Measurements from ENCODE around the gene ZBTB20.

Gene ZBTB20

DNA sequence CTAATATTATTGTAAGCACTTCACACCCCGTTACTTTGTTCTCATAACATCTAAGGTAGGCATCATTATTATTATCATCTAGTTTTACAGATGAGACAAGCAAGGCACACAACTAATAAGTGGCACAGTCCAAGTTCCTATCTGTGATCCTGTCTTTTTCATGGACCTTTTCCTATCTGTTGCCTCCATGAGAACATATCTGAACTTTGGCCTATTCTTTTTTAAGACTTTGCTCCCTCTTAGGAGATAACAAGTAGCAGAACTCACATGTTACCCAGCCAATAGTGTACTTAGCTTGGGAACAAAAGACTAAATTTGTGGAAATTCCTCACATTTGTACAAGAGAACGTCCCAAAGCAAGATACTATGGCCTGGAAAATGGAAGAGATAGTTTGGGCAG, 680.8 kb downstream of the ZBTB20 start:
- Histone ChIP-seq H3K9ac (ENCODE audit: low read length in 5 of 5) (no peak overlapping the region), H3K9me3 (ENCODE audit: control insufficient read depth in 5 of 5, low read length in 5 of 5) (no peaks in the 10 kb centered on the region), H3K27me3 (ENCODE audit: control insufficient read depth in 5 of 5, insufficient read depth in 4 of 5, low read length in 5 of 5) (no peaks in the 10 kb centered on the region), H3K36me3 (ENCODE audit: control insufficient read depth in 5 of 5, insufficient read depth in 5 of 5, low read length in 5 of 5) (no peaks in the 10 kb centered on the region), H3K4me1 (ENCODE audit: control insufficient read depth in 5 of 5, insufficient read depth in 5 of 5, low read length in 5 of 5) (peaks cover 0 to 5% (median 3%) of the 10 kb centered on the region in 5 donors), H3K27ac (ENCODE audit: low read depth, low read length) (no peak overlapping the region), H3K4me3 (ENCODE audit: low read depth in 1 of 5, low read length in 5 of 5) (no peak overlapping the region)

DNA sequence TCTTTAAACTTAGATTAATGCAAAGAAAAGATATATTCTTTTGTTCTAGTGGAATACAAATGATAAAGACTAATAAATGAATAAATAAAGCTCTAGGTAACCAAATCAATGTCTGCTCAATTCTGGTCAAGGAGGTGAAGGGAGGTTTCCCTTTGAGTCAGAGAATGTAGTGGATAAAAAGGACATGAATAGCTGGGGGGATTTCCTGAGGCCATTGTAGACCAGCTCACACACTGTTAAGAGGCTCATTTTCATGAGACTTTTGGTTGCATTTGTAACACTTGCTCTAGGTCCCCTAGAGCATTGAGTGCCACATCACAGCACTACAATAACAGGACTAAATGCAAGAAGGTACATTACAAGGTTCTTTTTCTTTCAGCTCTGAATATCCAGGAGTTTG, 682.5 kb downstream of the ZBTB20 start:
- Histone ChIP-seq H3K4me1 (ENCODE audit: control insufficient read depth in 5 of 5, insufficient read depth in 5 of 5, low read length in 5 of 5) (peaks cover 0 to 5% (median 3%) of the 10 kb centered on the region in 5 donors), H3K4me3 (ENCODE audit: low read depth in 1 of 5, low read length in 5 of 5) (no peak overlapping the region), H3K27me3 (ENCODE audit: control insufficient read depth in 5 of 5, insufficient read depth in 4 of 5, low read length in 5 of 5) (no peaks in the 10 kb centered on the region), H3K36me3 (ENCODE audit: control insufficient read depth in 5 of 5, insufficient read depth in 5 of 5, low read length in 5 of 5) (no peaks in the 10 kb centered on the region), H3K27ac (ENCODE audit: low read depth, low read length) (no peak overlapping the region), H3K9me3 (ENCODE audit: control insufficient read depth in 5 of 5, low read length in 5 of 5) (no peaks in the 10 kb centered on the region), H3K9ac (ENCODE audit: low read length in 5 of 5) (no peak overlapping the region)

DNA sequence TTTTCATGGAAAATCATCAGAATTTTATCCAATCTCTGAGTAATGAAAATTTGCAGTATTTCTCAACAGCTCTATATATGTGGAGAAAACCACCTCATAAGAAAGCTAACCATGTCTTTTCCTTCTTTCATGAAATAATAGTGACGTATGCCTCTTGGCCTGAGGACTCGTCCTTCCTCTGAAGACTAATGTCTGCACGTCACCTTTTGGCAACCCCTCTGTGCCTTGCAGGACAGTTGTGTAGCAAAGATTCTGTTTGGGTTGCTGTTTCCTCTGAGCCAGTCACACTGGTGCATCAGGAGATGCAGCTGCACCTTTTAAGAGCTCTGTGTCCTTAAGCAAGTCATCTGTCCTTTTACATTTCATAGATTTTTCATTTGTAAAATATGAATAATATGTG, 684.3 kb downstream of the ZBTB20 start:
- H3K9me3 ChIP-seq (ENCODE audit: control insufficient read depth in 5 of 5, low read length in 5 of 5), result no peaks in the 10 kb centered on the region
- no peak overlapping the region for H3K27ac ChIP-seq (ENCODE audit: low read depth, low read length)
- no peak overlapping the region for H3K4me3 ChIP-seq (ENCODE audit: low read depth in 1 of 5, low read length in 5 of 5)
- no peaks in the 10 kb centered on the region for H3K36me3 ChIP-seq (ENCODE audit: control insufficient read depth in 5 of 5, insufficient read depth in 5 of 5, low read length in 5 of 5)
- H3K9ac ChIP-seq (ENCODE audit: low read length in 5 of 5), result no peak overlapping the region
- H3K27me3 ChIP-seq (ENCODE audit: control insufficient read depth in 5 of 5, insufficient read depth in 4 of 5, low read length in 5 of 5), result no peaks in the 10 kb centered on the region
- H3K4me1 ChIP-seq (ENCODE audit: control insufficient read depth in 5 of 5, insufficient read depth in 5 of 5, low read length in 5 of 5), result peaks cover 0 to 8% (median 0%) of the 10 kb centered on the region in 5 donors

DNA sequence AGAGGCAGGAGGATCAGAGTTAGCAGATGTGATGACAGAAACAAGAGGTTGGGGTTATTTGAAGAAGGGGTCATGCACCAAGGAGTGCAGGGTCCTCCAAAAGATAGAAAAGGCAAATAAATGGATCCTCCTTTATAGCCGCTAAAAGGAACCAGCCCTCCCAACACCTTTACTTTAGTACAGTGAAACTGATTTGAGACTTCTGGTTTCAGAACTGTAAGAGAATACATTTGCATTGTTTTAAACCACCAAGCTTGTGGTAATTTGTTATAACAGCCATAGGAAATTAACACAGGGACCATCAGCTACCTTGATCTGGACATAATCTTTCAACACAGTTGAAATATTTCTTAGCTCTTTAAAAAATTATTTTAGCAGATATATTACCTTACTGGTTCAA, 686.6 kb downstream of the ZBTB20 start:
- H3K9me3 ChIP-seq (ENCODE audit: control insufficient read depth in 5 of 5, low read length in 5 of 5), result no peaks in the 10 kb centered on the region
- peaks cover 0 to 10% (median 2%) of the 10 kb centered on the region in 5 donors for H3K4me1 ChIP-seq (ENCODE audit: control insufficient read depth in 5 of 5, insufficient read depth in 5 of 5, low read length in 5 of 5)
- H3K4me3 ChIP-seq (ENCODE audit: low read depth in 1 of 5, low read length in 5 of 5), result no peak overlapping the region
- no peak overlapping the region for H3K9ac ChIP-seq (ENCODE audit: low read length in 5 of 5)
- H3K36me3 ChIP-seq (ENCODE audit: control insufficient read depth in 5 of 5, insufficient read depth in 5 of 5, low read length in 5 of 5), result no peaks in the 10 kb centered on the region
- no peak overlapping the region for H3K27ac ChIP-seq (ENCODE audit: low read depth, low read length)
- no peaks in the 10 kb centered on the region for H3K27me3 ChIP-seq (ENCODE audit: control insufficient read depth in 5 of 5, insufficient read depth in 4 of 5, low read length in 5 of 5)

DNA sequence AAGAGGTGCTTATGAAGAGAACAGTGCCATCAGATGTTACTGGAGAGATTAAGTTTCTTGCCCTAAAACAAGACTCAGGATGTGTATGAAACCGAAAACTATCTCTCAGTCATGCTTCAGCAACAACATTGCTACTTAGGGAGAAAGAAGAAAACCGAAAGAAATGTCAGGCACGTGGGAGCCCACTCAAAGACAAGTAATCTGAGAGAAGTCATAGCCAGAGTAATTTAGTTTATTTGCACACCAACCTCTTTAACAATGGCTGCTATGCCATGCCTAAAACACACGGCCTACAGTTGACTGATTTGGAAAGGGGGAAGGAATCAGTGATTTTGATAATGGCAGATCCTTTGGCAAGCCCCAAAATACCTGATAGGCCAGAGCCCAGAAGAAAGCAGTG, 690.3 kb downstream of the ZBTB20 start:
- Histone ChIP-seq H3K9ac (ENCODE audit: low read length in 5 of 5) (no peak overlapping the region), H3K4me1 (ENCODE audit: control insufficient read depth in 5 of 5, insufficient read depth in 5 of 5, low read length in 5 of 5) (peaks cover 0 to 33% (median 21%) of the 10 kb centered on the region in 5 donors), H3K4me3 (ENCODE audit: low read depth in 1 of 5, low read length in 5 of 5) (no peak overlapping the region), H3K27ac (ENCODE audit: low read depth, low read length) (no peak overlapping the region), H3K27me3 (ENCODE audit: control insufficient read depth in 5 of 5, insufficient read depth in 4 of 5, low read length in 5 of 5) (no peaks in the 10 kb centered on the region), H3K36me3 (ENCODE audit: control insufficient read depth in 5 of 5, insufficient read depth in 5 of 5, low read length in 5 of 5) (no peaks in the 10 kb centered on the region), H3K9me3 (ENCODE audit: control insufficient read depth in 5 of 5, low read length in 5 of 5) (no peaks in the 10 kb centered on the region)

DNA sequence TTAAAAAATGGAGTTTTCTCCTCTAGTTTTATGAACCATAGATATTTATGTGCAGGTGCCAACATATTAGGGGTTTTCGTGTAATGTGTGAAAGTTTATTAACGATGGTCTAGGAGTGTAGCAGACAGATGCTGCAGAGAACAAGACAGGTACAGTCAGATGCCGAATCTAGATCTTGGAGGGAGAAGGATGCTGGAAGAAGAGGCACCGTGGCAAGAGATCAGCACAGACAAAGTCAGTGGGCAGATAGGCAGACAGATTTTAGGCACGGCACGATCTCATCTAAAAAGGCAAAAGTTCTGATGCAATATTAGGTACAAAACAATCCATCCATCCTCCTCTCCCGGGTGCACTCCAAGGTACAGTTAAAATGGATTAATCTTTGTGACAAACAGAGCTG, 691.7 kb downstream of the ZBTB20 start:
- no peak overlapping the region for H3K27ac ChIP-seq (ENCODE audit: low read depth, low read length)
- H3K4me1 ChIP-seq (ENCODE audit: control insufficient read depth in 5 of 5, insufficient read depth in 5 of 5, low read length in 5 of 5), result peaks cover 0 to 40% (median 32%) of the 10 kb centered on the region in 5 donors
- H3K36me3 ChIP-seq (ENCODE audit: control insufficient read depth in 5 of 5, insufficient read depth in 5 of 5, low read length in 5 of 5), result no peaks in the 10 kb centered on the region
- no peaks in the 10 kb centered on the region for H3K9me3 ChIP-seq (ENCODE audit: control insufficient read depth in 5 of 5, low read length in 5 of 5)
- peak overlapping the region in 2 of 5 donors; percentile 22 to 56 for H3K9ac ChIP-seq (ENCODE audit: low read length in 5 of 5)
- H3K27me3 ChIP-seq (ENCODE audit: control insufficient read depth in 5 of 5, insufficient read depth in 4 of 5, low read length in 5 of 5), result no peaks in the 10 kb centered on the region
- H3K4me3 ChIP-seq (ENCODE audit: low read depth in 1 of 5, low read length in 5 of 5), result peak overlapping the region in 2 of 5 donors; percentile 60 to 62

DNA sequence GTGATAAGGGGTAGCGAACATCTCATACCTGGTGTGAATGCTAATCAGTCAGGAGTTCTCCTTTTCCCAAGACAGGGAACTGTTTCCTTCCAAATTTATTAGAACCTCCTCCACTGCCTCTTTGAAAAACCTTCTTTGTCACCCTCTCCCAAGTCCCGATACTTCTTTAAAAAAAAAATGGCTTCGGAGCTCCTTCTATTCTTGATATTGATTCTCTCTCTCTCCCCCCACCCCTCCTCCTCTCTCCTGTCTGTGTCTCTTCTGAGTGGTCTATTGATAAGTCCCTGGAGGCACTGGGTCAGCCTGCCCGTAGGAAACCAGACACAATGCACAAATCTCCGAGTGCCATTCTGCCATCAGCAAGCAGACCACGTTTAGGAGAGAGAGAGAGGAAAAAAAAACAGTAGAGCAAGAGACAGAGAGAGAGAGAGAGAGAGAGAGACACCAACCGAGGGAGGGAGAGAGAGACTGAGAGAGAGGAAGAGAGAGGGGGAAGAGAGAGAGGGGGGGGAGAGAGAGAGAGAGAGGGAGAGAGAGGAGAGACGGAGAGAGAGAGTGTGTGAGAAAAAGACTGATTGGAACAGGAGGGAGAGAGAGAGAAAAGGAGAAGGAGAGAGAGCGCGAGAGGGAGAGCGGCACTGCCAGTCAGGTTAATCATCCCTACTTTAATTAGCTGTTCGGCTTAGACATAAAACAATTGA, 692.4 kb downstream of the ZBTB20 start:
- H3K4me3 ChIP-seq (ENCODE audit: low read depth in 1 of 5, low read length in 5 of 5), result peak overlapping the region; percentile 60 to 74 (median 66)
- H3K9me3 ChIP-seq (ENCODE audit: control insufficient read depth in 5 of 5, low read length in 5 of 5), result no peaks in the 10 kb centered on the region
- no peaks in the 10 kb centered on the region for H3K36me3 ChIP-seq (ENCODE audit: control insufficient read depth in 5 of 5, insufficient read depth in 5 of 5, low read length in 5 of 5)
- H3K27me3 ChIP-seq (ENCODE audit: control insufficient read depth in 5 of 5, insufficient read depth in 4 of 5, low read length in 5 of 5), result no peaks in the 10 kb centered on the region
- H3K27ac ChIP-seq (ENCODE audit: low read depth, low read length), result peak overlapping the region; percentile 25
- peak overlapping the region; percentile 22 to 73 (median 67) for H3K9ac ChIP-seq (ENCODE audit: low read length in 5 of 5)
- peaks cover 0 to 40% (median 32%) of the 10 kb centered on the region in 5 donors for H3K4me1 ChIP-seq (ENCODE audit: control insufficient read depth in 5 of 5, insufficient read depth in 5 of 5, low read length in 5 of 5)

DNA sequence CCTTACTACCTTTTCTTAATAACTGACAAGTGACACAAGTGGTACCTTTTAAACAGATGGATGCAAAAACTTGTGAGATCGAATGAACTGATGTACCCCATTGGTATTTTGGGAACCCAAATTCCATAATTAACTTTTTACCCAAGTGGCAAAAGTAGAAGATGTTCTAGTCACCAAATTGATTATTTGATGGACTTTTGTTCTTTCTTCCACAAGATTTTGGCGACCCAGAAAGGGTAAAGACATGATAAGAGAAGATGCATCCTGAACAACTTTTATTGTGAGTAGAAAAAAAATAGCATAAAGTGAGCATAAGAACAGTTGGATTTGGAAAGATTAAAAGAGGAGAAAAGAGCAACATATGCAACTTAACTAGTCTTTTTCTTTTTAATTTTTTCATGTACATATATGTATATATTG, 693.7 kb downstream of the ZBTB20 start:
- no peak overlapping the region for H3K27ac ChIP-seq (ENCODE audit: low read depth, low read length)
- H3K9me3 ChIP-seq (ENCODE audit: control insufficient read depth in 5 of 5, low read length in 5 of 5), result no peaks in the 10 kb centered on the region
- H3K9ac ChIP-seq (ENCODE audit: low read length in 5 of 5), result no peak overlapping the region
- peaks cover 0 to 38% (median 32%) of the 10 kb centered on the region in 5 donors for H3K4me1 ChIP-seq (ENCODE audit: control insufficient read depth in 5 of 5, insufficient read depth in 5 of 5, low read length in 5 of 5)
- H3K4me3 ChIP-seq (ENCODE audit: low read depth in 1 of 5, low read length in 5 of 5), result no peak overlapping the region
- H3K27me3 ChIP-seq (ENCODE audit: control insufficient read depth in 5 of 5, insufficient read depth in 4 of 5, low read length in 5 of 5), result no peaks in the 10 kb centered on the region
- H3K36me3 ChIP-seq (ENCODE audit: control insufficient read depth in 5 of 5, insufficient read depth in 5 of 5, low read length in 5 of 5), result no peaks in the 10 kb centered on the region

DNA sequence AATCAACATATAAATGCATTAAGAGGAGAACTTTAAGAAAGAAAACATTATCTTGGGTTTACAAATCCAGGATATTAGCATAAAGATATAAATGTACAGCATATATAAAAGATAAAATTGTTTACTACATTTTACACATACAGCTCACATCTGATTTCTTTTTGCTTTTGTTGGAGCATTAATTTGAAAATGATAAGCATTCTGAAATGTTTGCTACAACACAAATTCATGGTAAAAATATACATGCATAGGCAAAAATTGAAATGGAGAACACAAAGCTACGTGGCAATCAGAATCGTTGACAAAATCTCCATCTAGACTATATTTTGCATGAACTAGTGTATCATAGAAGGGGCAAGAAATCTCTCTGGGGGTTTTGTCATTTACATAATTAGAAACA, 694.2 kb downstream of the ZBTB20 start:
- no peaks in the 10 kb centered on the region for H3K9me3 ChIP-seq (ENCODE audit: control insufficient read depth in 5 of 5, low read length in 5 of 5)
- no peak overlapping the region for H3K27ac ChIP-seq (ENCODE audit: low read depth, low read length)
- H3K4me1 ChIP-seq (ENCODE audit: control insufficient read depth in 5 of 5, insufficient read depth in 5 of 5, low read length in 5 of 5), result peaks cover 0 to 33% (median 31%) of the 10 kb centered on the region in 5 donors
- H3K9ac ChIP-seq (ENCODE audit: low read length in 5 of 5), result no peak overlapping the region
- no peaks in the 10 kb centered on the region for H3K36me3 ChIP-seq (ENCODE audit: control insufficient read depth in 5 of 5, insufficient read depth in 5 of 5, low read length in 5 of 5)
- no peak overlapping the region for H3K4me3 ChIP-seq (ENCODE audit: low read depth in 1 of 5, low read length in 5 of 5)
- H3K27me3 ChIP-seq (ENCODE audit: control insufficient read depth in 5 of 5, insufficient read depth in 4 of 5, low read length in 5 of 5), result no peaks in the 10 kb centered on the region

DNA sequence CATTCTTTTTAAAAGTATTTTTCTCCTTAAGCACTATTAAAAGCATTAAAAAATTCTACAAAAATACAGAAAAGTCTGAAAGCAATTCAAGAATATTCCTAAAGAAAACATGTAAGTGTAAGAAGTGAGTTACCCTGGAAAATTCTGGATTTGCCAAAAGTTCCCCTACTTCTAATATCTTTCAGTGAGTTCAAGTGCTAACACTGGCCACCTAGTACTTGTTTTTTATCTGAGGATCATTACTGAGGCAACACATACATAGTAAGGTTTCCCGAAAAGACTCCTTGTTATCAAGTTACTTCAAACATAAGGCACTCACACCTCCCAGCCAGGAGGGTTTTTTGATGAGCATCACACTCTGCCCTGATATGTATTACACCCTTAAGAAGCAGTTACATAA, 694.8 kb downstream of the ZBTB20 start:
- Histone ChIP-seq H3K36me3 (ENCODE audit: control insufficient read depth in 5 of 5, insufficient read depth in 5 of 5, low read length in 5 of 5) (no peaks in the 10 kb centered on the region), H3K4me3 (ENCODE audit: low read depth in 1 of 5, low read length in 5 of 5) (no peak overlapping the region), H3K27me3 (ENCODE audit: control insufficient read depth in 5 of 5, insufficient read depth in 4 of 5, low read length in 5 of 5) (no peaks in the 10 kb centered on the region), H3K4me1 (ENCODE audit: control insufficient read depth in 5 of 5, insufficient read depth in 5 of 5, low read length in 5 of 5) (peaks cover 0 to 32% (median 31%) of the 10 kb centered on the region in 5 donors), H3K9ac (ENCODE audit: low read length in 5 of 5) (peak overlapping the region in 1 of 5 donors; percentile 68), H3K9me3 (ENCODE audit: control insufficient read depth in 5 of 5, low read length in 5 of 5) (no peaks in the 10 kb centered on the region), H3K27ac (ENCODE audit: low read depth, low read length) (peak overlapping the region; percentile 61)
